ENCODE measurements around the gene LRRC3C.

DNA sequence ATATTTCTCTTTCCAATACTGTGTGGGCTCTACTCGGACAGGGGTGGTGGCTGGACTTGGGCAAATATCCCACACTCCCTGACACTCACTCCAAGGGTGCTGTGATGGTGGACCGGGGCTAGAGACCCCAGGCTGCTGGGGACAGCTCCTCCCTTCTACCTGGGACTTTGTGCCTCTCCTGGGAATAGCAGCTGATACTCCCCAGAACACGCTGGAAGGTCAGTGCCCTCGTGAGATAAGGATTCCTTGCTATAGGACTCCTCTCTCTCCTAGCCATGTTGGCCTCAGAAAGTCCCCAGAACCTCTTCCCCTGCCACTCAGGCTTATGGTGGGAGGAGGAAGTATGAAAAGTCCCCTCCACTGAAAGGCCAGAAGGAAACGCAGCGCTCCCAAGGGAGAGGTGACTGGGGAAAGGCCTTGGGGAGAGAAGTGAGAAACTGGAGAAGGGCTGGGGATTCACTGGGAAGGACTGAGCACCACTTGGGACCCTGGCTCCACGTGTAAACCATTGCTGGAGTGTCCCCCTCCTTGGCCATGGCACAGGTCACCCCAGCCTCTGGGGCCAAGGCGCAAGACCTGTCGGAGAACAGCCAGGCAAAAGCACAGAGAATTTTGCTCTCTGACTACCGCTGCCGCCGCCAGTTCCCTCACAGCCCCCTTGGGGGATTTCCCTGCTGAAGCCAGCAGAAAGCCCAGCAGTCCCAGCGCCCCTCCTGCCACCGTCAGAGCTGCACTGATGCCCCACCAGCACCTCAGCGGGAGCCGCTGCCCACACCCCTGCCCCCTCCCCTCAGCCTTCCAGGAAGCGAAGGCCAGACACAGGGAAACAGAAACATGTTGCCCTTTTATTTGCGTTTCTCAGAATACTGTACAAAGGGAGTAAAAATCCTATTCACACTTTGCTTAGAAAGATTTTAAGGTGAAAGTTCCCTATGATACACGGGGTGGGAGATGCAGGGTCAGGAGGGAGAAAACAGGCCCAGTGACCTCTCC lies 7.0 kb upstream of the LRRC3C start:
- TF ChIP-seq POLR2AphosphoS5 (IDR thresholded peaks at IDR 0.05) (no peak), TAF1 (IDR thresholded peaks at IDR 0.05; ENCODE audit: low read depth) (no peak), EZH2 (IDR thresholded peaks at IDR 0.05; ENCODE audit: borderline replicate concordance, insufficient read depth, low read length, poor library complexity, severe bottlenecking) (no peak), SMC3 (conservative IDR thresholded peaks at IDR 0.05; ENCODE audit: poor library complexity) (no peak), EP300 (conservative IDR thresholded peaks at IDR 0.05; ENCODE audit: poor library complexity, severe bottlenecking) (no peak)
- TF ChIP-seq, protein P1, sequence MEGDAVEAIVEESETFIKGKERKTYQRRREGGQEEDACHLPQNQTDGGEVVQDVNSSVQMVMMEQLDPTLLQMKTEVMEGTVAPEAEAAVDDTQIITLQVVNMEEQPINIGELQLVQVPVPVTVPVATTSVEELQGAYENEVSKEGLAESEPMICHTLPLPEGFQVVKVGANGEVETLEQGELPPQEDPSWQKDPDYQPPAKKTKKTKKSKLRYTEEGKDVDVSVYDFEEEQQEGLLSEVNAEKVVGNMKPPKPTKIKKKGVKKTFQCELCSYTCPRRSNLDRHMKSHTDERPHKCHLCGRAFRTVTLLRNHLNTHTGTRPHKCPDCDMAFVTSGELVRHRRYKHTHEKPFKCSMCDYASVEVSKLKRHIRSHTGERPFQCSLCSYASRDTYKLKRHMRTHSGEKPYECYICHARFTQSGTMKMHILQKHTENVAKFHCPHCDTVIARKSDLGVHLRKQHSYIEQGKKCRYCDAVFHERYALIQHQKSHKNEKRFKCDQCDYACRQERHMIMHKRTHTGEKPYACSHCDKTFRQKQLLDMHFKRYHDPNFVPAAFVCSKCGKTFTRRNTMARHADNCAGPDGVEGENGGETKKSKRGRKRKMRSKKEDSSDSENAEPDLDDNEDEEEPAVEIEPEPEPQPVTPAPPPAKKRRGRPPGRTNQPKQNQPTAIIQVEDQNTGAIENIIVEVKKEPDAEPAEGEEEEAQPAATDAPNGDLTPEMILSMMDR (IDR thresholded peaks at IDR 0.05; ENCODE audit: poor library complexity, severe bottlenecking): no peak
- TF ChIP-seq, protein P2, sequence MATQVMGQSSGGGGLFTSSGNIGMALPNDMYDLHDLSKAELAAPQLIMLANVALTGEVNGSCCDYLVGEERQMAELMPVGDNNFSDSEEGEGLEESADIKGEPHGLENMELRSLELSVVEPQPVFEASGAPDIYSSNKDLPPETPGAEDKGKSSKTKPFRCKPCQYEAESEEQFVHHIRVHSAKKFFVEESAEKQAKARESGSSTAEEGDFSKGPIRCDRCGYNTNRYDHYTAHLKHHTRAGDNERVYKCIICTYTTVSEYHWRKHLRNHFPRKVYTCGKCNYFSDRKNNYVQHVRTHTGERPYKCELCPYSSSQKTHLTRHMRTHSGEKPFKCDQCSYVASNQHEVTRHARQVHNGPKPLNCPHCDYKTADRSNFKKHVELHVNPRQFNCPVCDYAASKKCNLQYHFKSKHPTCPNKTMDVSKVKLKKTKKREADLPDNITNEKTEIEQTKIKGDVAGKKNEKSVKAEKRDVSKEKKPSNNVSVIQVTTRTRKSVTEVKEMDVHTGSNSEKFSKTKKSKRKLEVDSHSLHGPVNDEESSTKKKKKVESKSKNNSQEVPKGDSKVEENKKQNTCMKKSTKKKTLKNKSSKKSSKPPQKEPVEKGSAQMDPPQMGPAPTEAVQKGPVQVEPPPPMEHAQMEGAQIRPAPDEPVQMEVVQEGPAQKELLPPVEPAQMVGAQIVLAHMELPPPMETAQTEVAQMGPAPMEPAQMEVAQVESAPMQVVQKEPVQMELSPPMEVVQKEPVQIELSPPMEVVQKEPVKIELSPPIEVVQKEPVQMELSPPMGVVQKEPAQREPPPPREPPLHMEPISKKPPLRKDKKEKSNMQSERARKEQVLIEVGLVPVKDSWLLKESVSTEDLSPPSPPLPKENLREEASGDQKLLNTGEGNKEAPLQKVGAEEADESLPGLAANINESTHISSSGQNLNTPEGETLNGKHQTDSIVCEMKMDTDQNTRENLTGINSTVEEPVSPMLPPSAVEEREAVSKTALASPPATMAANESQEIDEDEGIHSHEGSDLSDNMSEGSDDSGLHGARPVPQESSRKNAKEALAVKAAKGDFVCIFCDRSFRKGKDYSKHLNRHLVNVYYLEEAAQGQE (IDR thresholded peaks at IDR 0.05; ENCODE audit: borderline replicate concordance): no peak

Measured in neural cell (in vitro differentiated cells).